WTC11 (cell line): ENCODE data around the gene POU3F3. TPM values are rescaled to one million over a fixed set of nuclear protein-coding genes. Genes with fewer than 3 reads are reported as not detected.

Source experiments
- ATAC-seq: fragments of 200-7000 bp; cut with Tn5 transposase; 2 replicates; pipeline ENCODE4 v1.10.0; 2021; ENCODE audit warnings: mild to moderate bottlenecking, moderate library complexity
- CTCF ChIA-PET: fragments of 300-600 bp; sonication (Branson Sonifier 250); formaldehyde crosslinking; loops from one replicate; lab custom pipeline; 2021; ENCODE audit warnings: antibody characterized with exemption; lab: Charles Lee
- POLR2A ChIA-PET: fragments of 350-600 bp; sonication (Branson Sonifier 250); formaldehyde crosslinking; loops from one replicate; lab custom pipeline; 2021; ENCODE audit warnings: antibody characterized with exemption; lab: Charles Lee
- DNase-seq: peaks from one replicate; pipeline ENCODE4 v3.0.0; 2021; ENCODE audit warnings: low spot score
- H3K27ac Mint-ChIP-seq: 2 replicates; pipeline ENCODE4 v1.8.0; 2021; ENCODE audit warnings: mixed read lengths
- H3K27me3 Mint-ChIP-seq: 2 replicates; pipeline ENCODE4 v1.8.0; 2021; ENCODE audit warnings: low read depth, mild to moderate bottlenecking, moderate library complexity, mixed read lengths
- H3K36me3 Mint-ChIP-seq: 2 replicates; pipeline ENCODE4 v1.8.0; 2021; ENCODE audit warnings: mixed read lengths
- H3K4me1 Mint-ChIP-seq: 2 replicates; pipeline ENCODE4 v1.8.0; 2022; ENCODE audit warnings: mixed read lengths
- H3K4me3 Mint-ChIP-seq: 2 replicates; pipeline ENCODE4 v1.8.0; 2021; ENCODE audit warnings: mild to moderate bottlenecking, moderate library complexity, mixed read lengths
- H3K9me3 Mint-ChIP-seq: 2 replicates; pipeline ENCODE4 v1.8.0; 2021; ENCODE audit warnings: mixed read lengths
- ATF1 ChIP-seq: sonication (generic); formaldehyde crosslinking; IDR thresholded peaks from 2 replicates; pipeline ENCODE4 v1.8.1; 2023; ENCODE audit warnings: mild to moderate bottlenecking, moderate library complexity, missing genetic modification reagents
- EMX1 ChIP-seq: fragments of 250-450 bp; sonication (Bioruptor Pico); IDR thresholded peaks from 2 replicates; pipeline ENCODE4 v1.8.0; 2021; ENCODE audit warnings: mild to moderate bottlenecking
- GTF2I ChIP-seq: fragments of 250-450 bp; sonication (Bioruptor Pico); conservative IDR thresholded peaks from 2 replicates; pipeline ENCODE4 v1.4.0; 2021; ENCODE audit warnings: mild to moderate bottlenecking
- IRF2 ChIP-seq: sonication (generic); formaldehyde crosslinking; IDR thresholded peaks from 2 replicates; pipeline ENCODE4 v1.8.0; 2022; ENCODE audit warnings: low read depth, missing genetic modification reagents, borderline replicate concordance
- JAZF1 ChIP-seq: fragments of 250-450 bp; sonication (Bioruptor Pico); IDR thresholded peaks from 2 replicates; pipeline ENCODE4 v1.9.0; 2021; ENCODE audit warnings: moderate library complexity, mild to moderate bottlenecking, inconsistent platforms
- JUN ChIP-seq: sonication (generic); formaldehyde crosslinking; IDR thresholded peaks from 2 replicates; pipeline ENCODE4 v1.8.0; 2023; ENCODE audit warnings: mild to moderate bottlenecking, missing genetic modification reagents
- MYBL2 ChIP-seq: sonication (generic); formaldehyde crosslinking; IDR thresholded peaks from 2 replicates; pipeline ENCODE4 v1.8.1; 2023; ENCODE audit warnings: mild to moderate bottlenecking, moderate library complexity, missing genetic modification reagents
- NFATC4 ChIP-seq: fragments of 250-450 bp; sonication (Bioruptor Pico); IDR thresholded peaks from 2 replicates; pipeline ENCODE4 v1.9.0; 2021; ENCODE audit warnings: mild to moderate bottlenecking
- NR3C1 ChIP-seq: sonication (generic); formaldehyde crosslinking; conservative IDR thresholded peaks from 2 replicates; pipeline ENCODE4 v1.8.1; 2023; ENCODE audit warnings: low read depth, mild to moderate bottlenecking, missing genetic modification reagents
- TEAD4 ChIP-seq: sonication (generic); formaldehyde crosslinking; IDR thresholded peaks from 2 replicates; pipeline ENCODE4 v1.8.0; 2022; ENCODE audit warnings: mild to moderate bottlenecking, missing genetic modification reagents
- ZNF138 ChIP-seq: sonication (generic); formaldehyde crosslinking; conservative IDR thresholded peaks from 2 replicates; pipeline ENCODE4 v1.8.1; 2022; ENCODE audit warnings: mild to moderate bottlenecking, moderate library complexity, missing genetic modification reagents
- ZNF263 ChIP-seq: sonication (generic); formaldehyde crosslinking; IDR thresholded peaks from 2 replicates; pipeline ENCODE4 v1.8.1; 2022; ENCODE audit warnings: low read depth, mild to moderate bottlenecking, moderate library complexity, missing genetic modification reagents
- total RNA-seq: library from RNA; stranded (reverse); gene quantifications from 3 replicates; pipeline ENCODE4 v1.2.3, GENCODE V29; 2021
- TF ChIP-seq, protein P1 (sequence below): sonication (generic); formaldehyde crosslinking; IDR thresholded peaks from 2 replicates; pipeline ENCODE4 v1.8.1; 2022; ENCODE audit warnings: mild to moderate bottlenecking, moderate library complexity, missing genetic modification reagents
- TF ChIP-seq, protein P2 (sequence below): sonication (generic); formaldehyde crosslinking; IDR thresholded peaks from 2 replicates; pipeline ENCODE4 v1.8.1; 2023; ENCODE audit warnings: mild to moderate bottlenecking, missing genetic modification reagents
- TF ChIP-seq, protein P3 (sequence below): sonication (generic); formaldehyde crosslinking; IDR thresholded peaks from 2 replicates; pipeline ENCODE4 v1.8.1; 2022; ENCODE audit warnings: low read depth, mild to moderate bottlenecking, moderate library complexity, missing genetic modification reagents, borderline replicate concordance
- TF ChIP-seq, protein P4 (sequence below): fragments of 200-600 bp; IDR thresholded peaks from 2 replicates; pipeline ENCODE4 v1.8.0; 2022; ENCODE audit warnings: antibody characterized with exemption
- TF ChIP-seq, protein P5 (sequence below): sonication (generic); formaldehyde crosslinking; conservative IDR thresholded peaks from 2 replicates; pipeline ENCODE4 v1.8.1; 2023; ENCODE audit warnings: mild to moderate bottlenecking, low read depth, missing genetic modification reagents, moderate library complexity
- TF ChIP-seq, protein P6 (sequence below): sonication (generic); formaldehyde crosslinking; IDR thresholded peaks from 2 replicates; pipeline ENCODE4 v1.8.1; 2022; ENCODE audit warnings: missing genetic modification reagents, borderline replicate concordance
- TF ChIP-seq, protein P7 (sequence below): sonication (generic); formaldehyde crosslinking; IDR thresholded peaks from 2 replicates; pipeline ENCODE4 v1.8.1; 2022; ENCODE audit warnings: mild to moderate bottlenecking, missing genetic modification reagents, moderate library complexity, borderline replicate concordance

The POU3F3 gene
- total RNA-seq, 1 experiment from 2014 or later = not detected

DNA sequence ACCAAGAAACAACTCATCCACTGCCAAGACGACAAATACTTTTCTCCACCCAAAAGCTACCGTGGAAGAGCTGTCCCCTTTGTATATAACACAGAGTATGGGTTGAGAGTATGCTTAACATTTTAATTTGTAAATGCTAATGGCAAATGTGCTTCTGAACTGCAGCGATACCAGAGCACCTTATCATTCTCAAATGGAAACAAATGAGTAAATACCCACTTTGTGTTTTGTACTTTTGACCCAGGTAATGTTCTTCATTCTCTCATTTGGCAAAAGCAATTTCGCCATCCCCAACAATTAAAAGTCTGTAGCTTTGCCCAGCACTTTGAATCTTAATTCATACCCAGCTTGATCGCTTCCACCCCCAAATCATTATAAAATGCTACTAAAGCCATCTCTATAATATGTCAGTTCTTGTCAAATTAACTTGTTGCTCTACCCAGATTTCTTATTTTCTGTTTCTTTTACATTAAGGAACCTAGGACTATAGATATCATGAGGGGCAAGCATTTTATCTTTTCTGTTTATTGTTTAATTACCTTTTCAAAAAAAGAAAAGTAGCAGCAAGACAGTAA lies 6.2 kb upstream of the POU3F3 start:
- Mint-ChIP-seq H3K27ac (no peak overlapping the region), H3K4me3 (no peak overlapping the region), H3K4me1 (peaks cover 74% of the 10 kb centered on the region), H3K9me3 (no peaks in the 10 kb centered on the region)
- POLR2A ChIA-PET = no interaction called here
- DNase-seq (no peak), ATAC-seq (no peak)
- TF ChIP-seq TEAD4 (CRISPR knock-in tag) = no peak
- TF ChIP-seq, all 79 proteins: peak for 0
- CTCF ChIA-PET = interaction anchor here (1.0 to 1.2 kb wide), 2 partner anchors 45 to 97 kb away, joined by 3 read pairs; no protein-coding TSS in a partner anchor
- peaks cover 97% of the 10 kb centered on the region for H3K27me3 Mint-ChIP-seq
- H3K36me3 Mint-ChIP-seq = no peaks in the 10 kb centered on the region

DNA sequence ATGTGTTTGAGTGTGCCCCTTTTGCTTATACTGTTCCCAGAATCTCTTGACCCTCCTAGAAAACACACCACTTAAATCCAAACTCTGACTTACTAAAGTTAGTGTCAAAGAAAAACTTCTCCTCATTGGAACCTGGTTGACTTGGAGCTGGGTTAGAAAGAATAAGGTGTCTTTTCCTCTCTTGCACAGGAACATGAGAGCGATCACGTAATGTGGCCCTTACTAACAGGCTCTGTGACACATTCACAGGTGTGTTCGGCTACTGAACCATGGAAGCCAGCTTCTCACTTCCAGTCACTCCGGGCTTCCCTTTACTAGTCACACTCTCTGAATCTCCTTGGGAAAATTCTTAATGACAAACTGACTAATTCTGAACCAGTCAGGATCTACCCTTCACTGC lies 5.4 kb upstream of the POU3F3 start:
- TF ChIP-seq, protein P1, sequence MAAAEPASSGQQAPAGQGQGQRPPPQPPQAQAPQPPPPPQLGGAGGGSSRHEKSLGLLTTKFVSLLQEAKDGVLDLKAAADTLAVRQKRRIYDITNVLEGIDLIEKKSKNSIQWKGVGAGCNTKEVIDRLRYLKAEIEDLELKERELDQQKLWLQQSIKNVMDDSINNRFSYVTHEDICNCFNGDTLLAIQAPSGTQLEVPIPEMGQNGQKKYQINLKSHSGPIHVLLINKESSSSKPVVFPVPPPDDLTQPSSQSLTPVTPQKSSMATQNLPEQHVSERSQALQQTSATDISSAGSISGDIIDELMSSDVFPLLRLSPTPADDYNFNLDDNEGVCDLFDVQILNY (CRISPR knock-in tag) = no peak
- TF ChIP-seq, protein P2, sequence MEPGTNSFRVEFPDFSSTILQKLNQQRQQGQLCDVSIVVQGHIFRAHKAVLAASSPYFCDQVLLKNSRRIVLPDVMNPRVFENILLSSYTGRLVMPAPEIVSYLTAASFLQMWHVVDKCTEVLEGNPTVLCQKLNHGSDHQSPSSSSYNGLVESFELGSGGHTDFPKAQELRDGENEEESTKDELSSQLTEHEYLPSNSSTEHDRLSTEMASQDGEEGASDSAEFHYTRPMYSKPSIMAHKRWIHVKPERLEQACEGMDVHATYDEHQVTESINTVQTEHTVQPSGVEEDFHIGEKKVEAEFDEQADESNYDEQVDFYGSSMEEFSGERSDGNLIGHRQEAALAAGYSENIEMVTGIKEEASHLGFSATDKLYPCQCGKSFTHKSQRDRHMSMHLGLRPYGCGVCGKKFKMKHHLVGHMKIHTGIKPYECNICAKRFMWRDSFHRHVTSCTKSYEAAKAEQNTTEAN (CRISPR knock-in tag) = no peak
- TF ChIP-seq IRF2 (no peak), JUN (CRISPR knock-in tag) (no peak), MYBL2 (CRISPR knock-in tag) (no peak), JAZF1 (no peak), ZNF138 (no peak)
- TF ChIP-seq, protein P3, sequence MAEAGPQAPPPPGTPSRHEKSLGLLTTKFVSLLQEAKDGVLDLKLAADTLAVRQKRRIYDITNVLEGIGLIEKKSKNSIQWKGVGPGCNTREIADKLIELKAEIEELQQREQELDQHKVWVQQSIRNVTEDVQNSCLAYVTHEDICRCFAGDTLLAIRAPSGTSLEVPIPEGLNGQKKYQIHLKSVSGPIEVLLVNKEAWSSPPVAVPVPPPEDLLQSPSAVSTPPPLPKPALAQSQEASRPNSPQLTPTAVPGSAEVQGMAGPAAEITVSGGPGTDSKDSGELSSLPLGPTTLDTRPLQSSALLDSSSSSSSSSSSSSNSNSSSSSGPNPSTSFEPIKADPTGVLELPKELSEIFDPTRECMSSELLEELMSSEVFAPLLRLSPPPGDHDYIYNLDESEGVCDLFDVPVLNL (CRISPR knock-in tag) = no peak
- TF ChIP-seq, protein P4, sequence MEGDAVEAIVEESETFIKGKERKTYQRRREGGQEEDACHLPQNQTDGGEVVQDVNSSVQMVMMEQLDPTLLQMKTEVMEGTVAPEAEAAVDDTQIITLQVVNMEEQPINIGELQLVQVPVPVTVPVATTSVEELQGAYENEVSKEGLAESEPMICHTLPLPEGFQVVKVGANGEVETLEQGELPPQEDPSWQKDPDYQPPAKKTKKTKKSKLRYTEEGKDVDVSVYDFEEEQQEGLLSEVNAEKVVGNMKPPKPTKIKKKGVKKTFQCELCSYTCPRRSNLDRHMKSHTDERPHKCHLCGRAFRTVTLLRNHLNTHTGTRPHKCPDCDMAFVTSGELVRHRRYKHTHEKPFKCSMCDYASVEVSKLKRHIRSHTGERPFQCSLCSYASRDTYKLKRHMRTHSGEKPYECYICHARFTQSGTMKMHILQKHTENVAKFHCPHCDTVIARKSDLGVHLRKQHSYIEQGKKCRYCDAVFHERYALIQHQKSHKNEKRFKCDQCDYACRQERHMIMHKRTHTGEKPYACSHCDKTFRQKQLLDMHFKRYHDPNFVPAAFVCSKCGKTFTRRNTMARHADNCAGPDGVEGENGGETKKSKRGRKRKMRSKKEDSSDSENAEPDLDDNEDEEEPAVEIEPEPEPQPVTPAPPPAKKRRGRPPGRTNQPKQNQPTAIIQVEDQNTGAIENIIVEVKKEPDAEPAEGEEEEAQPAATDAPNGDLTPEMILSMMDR = no peak
- TF ChIP-seq, protein P5, sequence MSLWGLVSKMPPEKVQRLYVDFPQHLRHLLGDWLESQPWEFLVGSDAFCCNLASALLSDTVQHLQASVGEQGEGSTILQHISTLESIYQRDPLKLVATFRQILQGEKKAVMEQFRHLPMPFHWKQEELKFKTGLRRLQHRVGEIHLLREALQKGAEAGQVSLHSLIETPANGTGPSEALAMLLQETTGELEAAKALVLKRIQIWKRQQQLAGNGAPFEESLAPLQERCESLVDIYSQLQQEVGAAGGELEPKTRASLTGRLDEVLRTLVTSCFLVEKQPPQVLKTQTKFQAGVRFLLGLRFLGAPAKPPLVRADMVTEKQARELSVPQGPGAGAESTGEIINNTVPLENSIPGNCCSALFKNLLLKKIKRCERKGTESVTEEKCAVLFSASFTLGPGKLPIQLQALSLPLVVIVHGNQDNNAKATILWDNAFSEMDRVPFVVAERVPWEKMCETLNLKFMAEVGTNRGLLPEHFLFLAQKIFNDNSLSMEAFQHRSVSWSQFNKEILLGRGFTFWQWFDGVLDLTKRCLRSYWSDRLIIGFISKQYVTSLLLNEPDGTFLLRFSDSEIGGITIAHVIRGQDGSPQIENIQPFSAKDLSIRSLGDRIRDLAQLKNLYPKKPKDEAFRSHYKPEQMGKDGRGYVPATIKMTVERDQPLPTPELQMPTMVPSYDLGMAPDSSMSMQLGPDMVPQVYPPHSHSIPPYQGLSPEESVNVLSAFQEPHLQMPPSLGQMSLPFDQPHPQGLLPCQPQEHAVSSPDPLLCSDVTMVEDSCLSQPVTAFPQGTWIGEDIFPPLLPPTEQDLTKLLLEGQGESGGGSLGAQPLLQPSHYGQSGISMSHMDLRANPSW (CRISPR knock-in tag) = no peak
- no peaks in the 10 kb centered on the region for H3K9me3 Mint-ChIP-seq
- peaks cover 78% of the 10 kb centered on the region for H3K4me1 Mint-ChIP-seq
- no peaks in the 10 kb centered on the region for H3K36me3 Mint-ChIP-seq
- no peak overlapping the region for H3K27ac Mint-ChIP-seq
- H3K4me3 Mint-ChIP-seq = no peak overlapping the region
- ATAC-seq (no peak), DNase-seq (no peak)
- peaks cover 99% of the 10 kb centered on the region for H3K27me3 Mint-ChIP-seq
- CTCF ChIA-PET = interaction anchor here (0.7 to 3.5 kb wide), 4 partner anchors 11 to 77 kb away, joined by 3 to 59 read pairs (median 24); no protein-coding TSS in a partner anchor
- POLR2A ChIA-PET = interaction anchor here (0.5 kb wide), 1 partner anchor 14 kb away, joined by 5 read pairs; no protein-coding TSS in a partner anchor

DNA sequence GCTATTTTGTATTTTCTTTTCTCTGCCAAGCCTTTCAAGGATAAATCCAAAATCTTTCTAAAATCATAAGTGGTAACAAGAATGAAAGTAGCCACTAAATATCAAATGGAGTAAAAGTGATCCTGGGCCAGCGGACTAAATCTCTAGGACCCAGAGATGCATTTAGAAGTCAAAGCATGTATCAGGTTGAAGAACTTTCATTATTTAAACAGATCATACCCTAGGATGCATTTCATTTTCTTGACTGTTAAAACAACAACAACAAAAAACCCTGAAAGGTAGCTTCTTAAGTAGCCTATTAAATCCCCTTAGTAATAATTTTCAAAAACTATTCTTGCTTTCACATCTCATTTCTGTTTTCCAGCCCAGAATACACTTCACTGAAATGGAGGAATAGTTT lies 4.8 kb upstream of the POU3F3 start:
- Mint-ChIP-seq H3K4me1 (peaks cover 77% of the 10 kb centered on the region), H3K9me3 (no peaks in the 10 kb centered on the region), H3K27ac (no peak overlapping the region), H3K4me3 (no peak overlapping the region), H3K36me3 (no peaks in the 10 kb centered on the region), H3K27me3 (peaks cover 97% of the 10 kb centered on the region)
- DNase-seq (no peak), ATAC-seq (no peak)
- POLR2A ChIA-PET = no interaction called here
- CTCF ChIA-PET = interaction anchor here (0.6 to 3.5 kb wide), 33 partner anchors 8 to 1687 kb away, joined by 3 to 59 read pairs (median 5); no protein-coding TSS in a partner anchor
- TF ChIP-seq ZNF263 (no peak), NFATC4 (CRISPR knock-in tag) (no peak), GTF2I (CRISPR knock-in tag) (no peak), NR3C1 (no peak), ATF1 (CRISPR knock-in tag) (no peak), TEAD4 (CRISPR knock-in tag) (no peak), EMX1 (CRISPR knock-in tag) (no peak)
- TF ChIP-seq, protein P6, sequence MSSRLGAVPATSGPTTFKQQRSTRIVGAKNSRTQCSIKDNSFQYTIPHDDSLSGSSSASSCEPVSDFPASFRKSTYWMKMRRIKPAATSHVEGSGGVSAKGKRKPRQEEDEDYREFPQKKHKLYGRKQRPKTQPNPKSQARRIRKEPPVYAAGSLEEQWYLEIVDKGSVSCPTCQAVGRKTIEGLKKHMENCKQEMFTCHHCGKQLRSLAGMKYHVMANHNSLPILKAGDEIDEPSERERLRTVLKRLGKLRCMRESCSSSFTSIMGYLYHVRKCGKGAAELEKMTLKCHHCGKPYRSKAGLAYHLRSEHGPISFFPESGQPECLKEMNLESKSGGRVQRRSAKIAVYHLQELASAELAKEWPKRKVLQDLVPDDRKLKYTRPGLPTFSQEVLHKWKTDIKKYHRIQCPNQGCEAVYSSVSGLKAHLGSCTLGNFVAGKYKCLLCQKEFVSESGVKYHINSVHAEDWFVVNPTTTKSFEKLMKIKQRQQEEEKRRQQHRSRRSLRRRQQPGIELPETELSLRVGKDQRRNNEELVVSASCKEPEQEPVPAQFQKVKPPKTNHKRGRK = no peak
- TF ChIP-seq, protein P7, sequence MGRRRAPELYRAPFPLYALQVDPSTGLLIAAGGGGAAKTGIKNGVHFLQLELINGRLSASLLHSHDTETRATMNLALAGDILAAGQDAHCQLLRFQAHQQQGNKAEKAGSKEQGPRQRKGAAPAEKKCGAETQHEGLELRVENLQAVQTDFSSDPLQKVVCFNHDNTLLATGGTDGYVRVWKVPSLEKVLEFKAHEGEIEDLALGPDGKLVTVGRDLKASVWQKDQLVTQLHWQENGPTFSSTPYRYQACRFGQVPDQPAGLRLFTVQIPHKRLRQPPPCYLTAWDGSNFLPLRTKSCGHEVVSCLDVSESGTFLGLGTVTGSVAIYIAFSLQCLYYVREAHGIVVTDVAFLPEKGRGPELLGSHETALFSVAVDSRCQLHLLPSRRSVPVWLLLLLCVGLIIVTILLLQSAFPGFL (CRISPR knock-in tag) = no peak
